Activated naive CD4-positive, alpha-beta T cell (primary cell): ENCODE data around the gene PRSS22.

Source experiments
- DNase-seq, 4 experiments: peaks; one replicate each; lab custom pipeline; 2025; lab: John Stamatoyannopoulos, UW

The PRSS22 gene

GRCh38 chr16:2829501-2830354 is 28.2 kb downstream of the PRSS22 start, which contains the start of gene ZG16B:
Gene ZG16B, plus strand, starts transcription at chr16:2830303. Its CDS starts 139 bp downstream, at chr16:2830442.
- DNase-seq: no peak

GRCh38 chr16:2828876-2829430 is 29.0 kb downstream of the PRSS22 start:
- DNase-seq: no peak

- DNase-seq: no peak
Measured at GRCh38 chr16:2828521-2828840, 29.5 kb downstream of the PRSS22 start.

GRCh38 chr16:2827831-2828520 is 30.0 kb downstream of the PRSS22 start:
- DNase-seq: no peak

GRCh38 chr16:2827374-2827791 is 30.6 kb downstream of the PRSS22 start:
- no peak for DNase-seq

GRCh38 chr16:2826591-2827373 is 31.2 kb downstream of the PRSS22 start:
- DNase-seq: no peak

- no peak for DNase-seq
Measured at GRCh38 chr16:2825906-2826305, 32.1 kb downstream of the PRSS22 start.

GRCh38 chr16:2825049-2825742 is 32.8 kb downstream of the PRSS22 start:
- no peak for DNase-seq

- no peak for DNase-seq
Measured at GRCh38 chr16:2824626-2825025, 33.3 kb downstream of the PRSS22 start.

- no peak for DNase-seq
Measured at GRCh38 chr16:2822496-2822895, 35.5 kb downstream of the PRSS22 start.

GRCh38 chr16:2822158-2822495 is 35.8 kb downstream of the PRSS22 start:
- DNase-seq: no peak

- no peak for DNase-seq
Measured at GRCh38 chr16:2821487-2822157, 36.3 kb downstream of the PRSS22 start.

GRCh38 chr16:2820836-2821486 is 37.0 kb downstream of the PRSS22 start:
- no peak for DNase-seq

GRCh38 chr16:2819939-2820835 is 37.8 kb downstream of the PRSS22 start:
- no peak for DNase-seq

GRCh38 chr16:2819179-2819938 is 38.6 kb downstream of the PRSS22 start:
- no peak for DNase-seq

- DNase-seq: no peak
Measured at GRCh38 chr16:2818272-2818876, 39.6 kb downstream of the PRSS22 start.

- DNase-seq: no peak
Measured at GRCh38 chr16:2817340-2818271, 40.4 kb downstream of the PRSS22 start.
